Vagina (tissue), 1 donor: ENCODE results near the gene PRKAB2. TPM values are rescaled to one million over a fixed set of nuclear protein-coding genes. Genes with fewer than 3 reads are reported as not detected.

Source experiments
- total RNA-seq: library from RNA; depleted of rRNA; stranded (reverse); fragments of >200 nt; gene quantifications from one replicate; pipeline ENCODE4 v1.2.3, GENCODE V29; 2016

PRKAB2 gene
- total RNA-seq, 1 donor from 2014 or later = 25.0 TPM

Other genes starting within 250 kb of the PRKAB2 start
- gene NBPF12, start 234.1 kb downstream of the PRKAB2 start, total RNA-seq = 14.7 TPM
- gene FMO5, start 52.9 kb upstream of the PRKAB2 start, total RNA-seq = 3.4 TPM
- gene CHD1L, start 70.2 kb upstream of the PRKAB2 start, total RNA-seq = 22.3 TPM